Neural progenitor cell (in vitro differentiated cells): ENCODE measurements around the gene AHR.

ENCODE experiments used
- CTCF ChIP-seq: fragments of 200-600 bp; sonication (generic); IDR thresholded peaks from 2 replicates; pipeline ENCODE4 v1.5.1; 2017; ENCODE audit warnings: antibody characterized with exemption, mild to moderate bottlenecking
- EZH2 ChIP-seq: fragments of 200-600 bp; sonication (generic); IDR thresholded peaks from 2 replicates; pipeline ENCODE4 v1.6.1; 2017; ENCODE audit warnings: antibody characterized with exemption, mild to moderate bottlenecking, moderate library complexity
- EZH2phosphoT487 ChIP-seq: fragments of 200-600 bp; sonication (generic); IDR thresholded peaks from 2 replicates; pipeline ENCODE4 v1.6.1; 2017; ENCODE audit warnings: antibody characterized with exemption

GRCh38 chr7:17312641-17313040 lies 14.2 kb downstream of the AHR start:
- no peak for TF ChIP-seq CTCF
- TF ChIP-seq EZH2: no peak
- TF ChIP-seq EZH2phosphoT487: no peak
